CD4-positive, alpha-beta T cell (primary cell): Measurements from ENCODE around the gene NARS2. TPM values are rescaled to one million over a fixed set of nuclear protein-coding genes. Genes with fewer than 3 reads are reported as not detected.

Experiments
- ATAC-seq: fragments of 200-7000 bp; cut with Tn5 transposase; one replicate; pipeline ENCODE4 v1.10.0; 2022; ENCODE audit warnings: mild to moderate bottlenecking; ENCODE audit not compliant: poor library complexity
- CTCF ChIA-PET: fragments of 350-600 bp; sonication (Branson Sonifier 250); formaldehyde crosslinking; loops from one replicate; lab custom pipeline; 2021; ENCODE audit warnings: antibody characterized with exemption, inconsistent platforms; lab: Charles Lee
- POLR2A ChIA-PET: fragments of 350-600 bp; sonication (Branson Sonifier 250); formaldehyde crosslinking; loops from one replicate; lab custom pipeline; 2021; ENCODE audit warnings: antibody characterized with exemption, inconsistent platforms; lab: Charles Lee
- DNase-seq, 14 experiments: peaks; one replicate each; pipeline ENCODE4 v3.0.0-alpha.2; 2013 to 2020; ENCODE audit warnings: mixed read lengths in 2 of 14
- H3K27ac ChIP-seq, 2 donors: one replicate each; pipeline versions ENCODE4 v1.5.1 to v1.7.0; 2013; ENCODE audit warnings: low read length in 2 of 2, low read depth in 1 of 2, mild to moderate bottlenecking in 1 of 2
- H3K27me3 ChIP-seq, 2 experiments: 1 replicate in 1 of 2; 2 replicates in 1 of 2; pipeline versions ENCODE4 v1.6.1 to v1.7.0; 2013; ENCODE audit warnings: low read length in 2 of 2, control low read depth in 1 of 2, mild to moderate bottlenecking in 1 of 2, moderate library complexity in 1 of 2; ENCODE audit not compliant: insufficient read depth in 2 of 2, control insufficient read depth in 1 of 2
- H3K36me3 ChIP-seq: one replicate; pipeline ENCODE4 v1.6.1; 2013; ENCODE audit warnings: low read length, control low read depth; ENCODE audit not compliant: insufficient read depth
- H3K4me1 ChIP-seq: one replicate; pipeline ENCODE4 v1.6.1; 2013; ENCODE audit warnings: low read length, control low read depth; ENCODE audit not compliant: insufficient read depth
- H3K4me3 ChIP-seq: one replicate; pipeline ENCODE4 v1.5.1; 2013; ENCODE audit warnings: mild to moderate bottlenecking, low read length, moderate library complexity
- H3K9me3 ChIP-seq, 2 experiments: 1 replicate in 1 of 2; 2 replicates in 1 of 2; pipeline versions ENCODE4 v1.6.1 to v1.7.0; 2013; ENCODE audit warnings: low read length in 2 of 2, mild to moderate bottlenecking in 2 of 2, control low read depth in 1 of 2, moderate library complexity in 1 of 2; ENCODE audit not compliant: control insufficient read depth in 1 of 2, insufficient read depth in 1 of 2
- H3K27ac Mint-ChIP-seq: one replicate; pipeline ENCODE4 v1.8.0; 2020; ENCODE audit warnings: mixed read lengths
- H3K27me3 Mint-ChIP-seq: one replicate; pipeline ENCODE4 v1.8.0; 2021; ENCODE audit warnings: mixed read lengths
- H3K36me3 Mint-ChIP-seq: one replicate; pipeline ENCODE4 v1.8.0; 2021; ENCODE audit warnings: low read depth, mixed read lengths
- H3K4me1 Mint-ChIP-seq: one replicate; pipeline ENCODE4 v1.8.0; 2021; ENCODE audit warnings: low read depth, mixed read lengths
- H3K4me3 Mint-ChIP-seq: one replicate; pipeline ENCODE4 v1.8.0; 2020; ENCODE audit warnings: mild to moderate bottlenecking, mixed read lengths
- H3K9me3 Mint-ChIP-seq: one replicate; pipeline ENCODE4 v1.8.0; 2020; ENCODE audit warnings: mixed read lengths
- CTCF ChIP-seq: fragments of 200-600 bp; IDR thresholded peaks from one replicate; pipeline ENCODE4 v1.8.0; 2022; ENCODE audit warnings: antibody characterized with exemption, mild to moderate bottlenecking
- intact Hi-C, 2 experiments: fragments of 100-400 bp; cut with DNase I in 1 of 2; cut with micrococcal nuclease in 1 of 2; formaldehyde crosslinking; loops; one replicate each; pipeline versions ENCODE4 v1.15.1 to v1.9.0; 2023 to 2025; cut with DNase I, micrococcal nuclease
- total RNA-seq, 174 experiments: library from RNA in 2 of 174; stranded (reverse) in 2 of 174; gene quantifications; one replicate each; pipeline ENCODE4 v1.2.3 and lab custom pipeline; 2021 to 2026

Gene NARS2
- total RNA-seq, 2 experiments from 2014 or later: 8.7 to 9.3 TPM

- Histone ChIP-seq H3K4me3 (no peak overlapping the region), H3K27ac (no peak overlapping the region), H3K27me3 (no peaks in the 10 kb centered on the region), H3K36me3 (peaks cover 8% of the 10 kb centered on the region), H3K9me3 (no peaks in the 10 kb centered on the region), H3K4me1 (no peaks in the 10 kb centered on the region)
- CTCF ChIA-PET: no interaction called here
- POLR2A ChIA-PET: no interaction called here
- Mint-ChIP-seq H3K27me3 (no peaks in the 10 kb centered on the region), H3K9me3 (no peaks in the 10 kb centered on the region), H3K36me3 (peaks cover 63% of the 10 kb centered on the region), H3K27ac (no peak overlapping the region), H3K4me1 (peaks cover 24% of the 10 kb centered on the region), H3K4me3 (no peak overlapping the region)
- intact Hi-C loops: no loop called here
- TF ChIP-seq CTCF: no peak
- DNase-seq (no peak), ATAC-seq (no peak)
These were observed 32.7 kb downstream of the NARS2 start for GRCh38 chr11:78542007-78542406.

- TF ChIP-seq CTCF: no peak
- no peak for ATAC-seq
- peaks cover 63% of the 10 kb centered on the region for H3K36me3 Mint-ChIP-seq
- ChIA-PET POLR2A (no interaction called here), CTCF (no interaction called here)
- Histone ChIP-seq H3K9me3 (no peaks in the 10 kb centered on the region), H3K4me3 (no peak overlapping the region), H3K4me1 (no peaks in the 10 kb centered on the region), H3K27me3 (no peaks in the 10 kb centered on the region), H3K36me3 (peaks cover 9% of the 10 kb centered on the region), H3K27ac (no peak overlapping the region)
- intact Hi-C loops: no loop called here
- no peak overlapping the region for H3K27ac Mint-ChIP-seq
- no peak overlapping the region for H3K4me3 Mint-ChIP-seq
- DNase-seq: no peak
- H3K4me1 Mint-ChIP-seq: peaks cover 22% of the 10 kb centered on the region
- H3K9me3 Mint-ChIP-seq: no peaks in the 10 kb centered on the region
- H3K27me3 Mint-ChIP-seq: no peaks in the 10 kb centered on the region
These were observed 33.1 kb downstream of the NARS2 start for GRCh38 chr11:78541537-78541936.

- no peak overlapping the region for H3K27ac Mint-ChIP-seq
- H3K27me3 Mint-ChIP-seq: no peaks in the 10 kb centered on the region
- intact Hi-C loops: no loop called here
- H3K9me3 ChIP-seq: no peaks in the 10 kb centered on the region
- no peak overlapping the region for H3K4me3 ChIP-seq
- no peaks in the 10 kb centered on the region for H3K27me3 ChIP-seq
- H3K4me3 Mint-ChIP-seq: no peak overlapping the region
- ATAC-seq (no peak), DNase-seq (no peak)
- ChIA-PET POLR2A (no interaction called here), CTCF (interaction anchor here (1.2 kb wide), 1 partner anchor 24 kb away, joined by 3 read pairs; no protein-coding TSS in a partner anchor)
- H3K4me1 ChIP-seq: no peaks in the 10 kb centered on the region
- peaks cover 21% of the 10 kb centered on the region for H3K4me1 Mint-ChIP-seq
- H3K9me3 Mint-ChIP-seq: no peaks in the 10 kb centered on the region
- no peak overlapping the region for H3K27ac ChIP-seq
- peaks cover 9% of the 10 kb centered on the region for H3K36me3 ChIP-seq
- peaks cover 52% of the 10 kb centered on the region for H3K36me3 Mint-ChIP-seq
- no peak for TF ChIP-seq CTCF
These were observed 34.4 kb downstream of the NARS2 start for GRCh38 chr11:78540256-78540655.
